Measurements from ENCODE around the gene MYLK. TPM values are rescaled to one million over a fixed set of nuclear protein-coding genes. Genes with fewer than 3 reads are reported as not detected.

The MYLK gene
- total and polyA plus RNA-seq, 10 of the 15 experiments (the other 5 are each of a cell fraction or from before 2014, with no cell fraction given), result 0.04 to 1.6 (median 0.42) TPM; not detected in 1

GRCh38 chr3:123584988-123585937 lies 298.9 kb downstream of the MYLK start, which contains the start of gene HACD2 (continued):
- TF ChIP-seq NRF1 (conservative IDR thresholded peaks at IDR 0.05; ENCODE audit: low read depth, low read length) (no peak), RFX5 (IDR thresholded peaks at IDR 0.05; ENCODE audit: low read depth, low read length) (peak; percentile 35; the same call in 1 of the 2 replicates), ATF3 (IDR thresholded peaks at IDR 0.05; ENCODE audit: borderline replicate concordance, extremely low read depth, low read depth, low read length) (no peak), SPI1 (IDR thresholded peaks at IDR 0.05; ENCODE audit: borderline replicate concordance, insufficient read depth, low read depth, low read length) (peak; percentile 44; the same call in 1 of the 2 replicates), HCFC1 (IDR thresholded peaks at IDR 0.05; ENCODE audit: low read length) (peak; percentile 74), BRCA1 (IDR thresholded peaks at IDR 0.05; ENCODE audit: low read depth, low read length) (no peak), ZNF274 (IDR thresholded peaks at IDR 0.05; ENCODE audit: insufficient read depth, insufficient read length) (no peak), IRF3 (IDR thresholded peaks at IDR 0.05) (no peak), MXI1 (IDR thresholded peaks at IDR 0.05; ENCODE audit: low read depth, low read length) (0 out of 2 replicates have a peak, but pooled peaks have one; percentile 29), PRDM15 (CRISPR knock-in tag; IDR thresholded peaks at IDR 0.05) (no peak), CBX5 (IDR thresholded peaks at IDR 0.05; ENCODE audit: low read depth) (no peak; the same call in 1 of the 2 replicates), NKRF (conservative IDR thresholded peaks at IDR 0.05) (peak; percentile 62), STAT1 (conservative IDR thresholded peaks at IDR 0.05) (peak; percentile 76; the same call in 1 of the 2 replicates), HDAC2 (IDR thresholded peaks at IDR 0.05) (no peak), SUPT20H (IDR thresholded peaks at IDR 0.05; ENCODE audit: borderline replicate concordance, control insufficient read depth, low read depth, low read length) (no peak), PAX8 (IDR thresholded peaks at IDR 0.05) (peak; percentile 94), CREM (IDR thresholded peaks at IDR 0.05; ENCODE audit: low read depth) (peak; percentile 61), SIX5 (IDR thresholded peaks at IDR 0.05; ENCODE audit: low read depth, low read length, severe bottlenecking) (peak; percentile 66), YY1 (IDR thresholded peaks at IDR 0.05; ENCODE audit: low read depth, low read length) (peak; percentile 99), IRF5 (IDR thresholded peaks at IDR 0.05; ENCODE audit: borderline replicate concordance) (no peak), SREBF1 (IDR thresholded peaks at IDR 0.05; ENCODE audit: low read length) (no peak; the same call in 1 of the 2 replicates)
